RPMI8226 (cell line): ENCODE results near the gene MPC1.

Source experiments
- DNase-seq: peaks from one replicate; pipeline ENCODE4 v3.0.0-alpha.2; 2015

MPC1 gene

DNA sequence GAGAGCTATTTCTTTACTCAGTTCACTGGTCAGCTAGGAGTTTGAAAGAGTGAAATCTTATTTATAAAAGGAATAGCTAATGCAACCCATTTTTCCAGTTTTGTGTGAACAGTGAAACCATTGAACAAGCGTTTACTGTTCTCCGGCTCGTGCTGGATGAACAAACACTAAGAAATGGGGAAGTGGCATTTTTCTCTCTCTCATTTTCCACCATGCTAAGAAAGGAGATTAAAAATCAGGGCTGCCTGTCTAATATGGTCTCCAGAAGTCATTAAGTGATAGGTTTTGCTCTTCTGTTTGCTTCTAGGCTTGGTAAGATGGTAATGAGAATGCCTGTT is 39.6 kb downstream of the MPC1 start:
- DNase-seq = peak; percentile 70

GRCh38 chr6:166342349-166343149 is 40.2 kb downstream of the MPC1 start, which contains the start of gene SFT2D1:
TSS of gene SFT2D1 (minus strand) at chr6:166342545. CDS start at chr6:166342481, 64 bp downstream.
- DNase-seq = peak; percentile 88

GRCh38 chr6:166341977-166342348 is 40.8 kb downstream of the MPC1 start:
- no peak for DNase-seq

- no peak for DNase-seq
Observed at GRCh38 chr6:166341464-166341863, 41.3 kb downstream of the MPC1 start.

GRCh38 chr6:166338854-166339253 is 43.9 kb downstream of the MPC1 start:
- DNase-seq = no peak

DNA sequence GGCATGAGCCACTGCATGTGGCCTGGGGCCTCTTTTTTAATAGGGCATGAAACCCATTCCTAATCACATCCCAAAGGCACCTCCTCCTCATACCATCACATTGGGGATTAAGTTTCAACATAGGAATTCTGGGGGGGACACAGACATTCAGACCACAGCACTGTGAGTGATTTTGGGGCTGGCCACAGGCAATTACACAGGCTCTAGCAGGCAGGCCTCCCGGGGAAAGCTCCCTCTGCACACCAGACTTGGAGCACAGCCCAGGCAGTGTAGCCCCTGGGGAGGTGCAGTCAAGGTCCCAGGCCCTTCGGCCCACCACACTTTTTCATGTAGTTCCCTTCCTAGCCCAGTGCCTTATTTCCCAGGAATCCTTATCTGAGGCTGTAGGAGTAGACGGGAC is 45.9 kb downstream of the MPC1 start:
- DNase-seq = no peak

DNA sequence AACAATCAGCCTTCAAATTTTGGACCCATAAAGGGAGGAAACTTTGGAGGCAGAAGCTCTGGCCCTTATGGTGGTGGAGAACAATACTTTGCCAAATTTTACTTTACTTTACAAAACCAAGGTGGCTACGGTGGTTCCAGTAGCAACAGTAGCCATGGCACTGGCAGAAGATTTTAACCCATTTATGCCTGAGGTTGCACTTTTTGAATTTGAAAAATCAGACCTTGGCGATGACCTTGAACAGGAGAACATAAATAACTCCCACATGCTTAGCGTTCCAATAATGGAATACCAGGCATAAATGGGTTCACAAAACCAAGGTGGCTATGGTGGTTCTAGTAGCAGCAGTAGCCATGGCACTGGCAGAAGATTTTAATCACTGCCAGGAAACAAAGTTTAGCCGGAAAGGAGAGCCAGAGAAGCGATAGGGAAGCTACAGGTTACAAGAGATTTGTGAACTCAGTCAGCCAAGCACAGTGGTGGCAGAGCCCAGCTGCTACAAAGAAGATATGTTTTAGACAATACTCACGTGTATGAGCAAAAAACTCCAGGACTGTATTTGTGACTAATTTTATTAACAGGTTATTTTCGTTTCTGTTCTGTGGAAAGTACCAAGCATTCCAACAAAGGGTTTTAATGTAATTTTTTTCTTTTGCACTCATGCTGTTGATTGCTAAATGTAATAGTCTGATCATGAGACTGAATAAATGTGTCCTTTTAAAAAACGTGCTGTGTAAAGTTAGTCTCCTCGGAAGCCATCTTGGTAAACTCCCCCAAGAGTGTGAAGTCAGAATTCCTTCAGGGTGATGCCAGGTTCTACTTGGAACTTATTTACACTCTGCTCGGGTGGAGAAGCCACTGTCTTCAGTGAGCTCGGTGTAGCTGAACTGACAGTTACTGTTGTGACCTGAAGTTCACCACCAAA is 47.1 kb downstream of the MPC1 start:
- DNase-seq = no peak

DNA sequence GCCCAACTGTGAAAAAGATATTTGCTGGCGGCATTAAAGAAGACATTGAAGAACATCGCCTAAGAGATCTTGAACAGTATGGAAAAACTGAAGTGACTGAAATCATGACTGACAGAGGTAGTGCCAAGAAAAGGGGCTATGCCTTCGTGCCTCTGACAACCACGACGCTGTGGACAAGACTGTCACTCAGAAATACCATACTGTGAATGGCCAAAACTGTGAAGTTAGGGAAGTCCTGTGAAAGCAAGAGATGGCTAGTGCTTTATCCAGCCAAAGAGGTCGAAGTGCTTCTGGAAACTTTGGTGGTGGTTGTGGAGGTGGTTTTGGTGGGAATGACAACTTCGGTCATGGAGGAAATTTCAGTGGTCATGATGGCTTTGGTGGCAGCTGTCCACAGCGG is 47.9 kb downstream of the MPC1 start:
- DNase-seq = no peak

DNA sequence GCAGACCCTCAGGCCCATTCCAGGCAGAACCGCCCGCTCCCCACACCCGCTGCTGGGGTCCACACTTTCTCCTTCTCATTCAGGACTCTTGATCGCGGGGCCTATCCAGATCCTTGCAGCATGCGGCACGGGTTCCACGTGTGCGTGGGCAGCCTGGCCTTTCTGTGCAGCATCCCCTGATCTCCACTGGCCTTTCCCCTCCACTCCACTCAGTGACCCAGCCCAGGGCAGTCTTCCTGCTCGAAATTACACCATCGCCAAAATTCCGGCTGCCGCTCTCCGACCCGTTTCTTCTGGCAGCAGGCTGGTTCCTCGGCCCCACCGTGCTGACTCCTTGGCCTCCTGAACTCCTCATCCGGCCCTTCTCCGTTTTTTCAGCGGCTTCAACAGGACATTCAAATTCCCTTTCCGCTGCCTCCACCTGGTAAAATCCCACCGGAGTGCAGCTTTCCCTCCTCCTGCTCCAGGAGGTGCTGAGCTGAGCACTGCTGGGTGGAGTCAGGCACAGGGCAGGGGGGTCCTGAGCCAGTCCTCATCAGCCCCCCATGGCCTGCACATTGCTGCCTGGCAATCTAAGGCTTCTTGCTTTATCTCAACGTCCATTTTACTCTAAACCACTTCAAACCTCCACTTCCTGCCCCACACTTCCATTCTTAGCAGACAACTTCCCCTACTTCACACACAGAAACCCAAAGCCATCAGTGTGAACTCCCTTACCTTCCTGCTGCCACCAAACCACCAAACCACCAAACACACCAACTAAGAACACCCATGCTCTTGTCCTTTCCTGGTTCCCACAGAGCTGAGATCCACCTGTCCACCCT is 49.4 kb downstream of the MPC1 start:
- DNase-seq = no peak

- DNase-seq = no peak
Observed at GRCh38 chr6:166331503-166332415, 51.0 kb downstream of the MPC1 start.

DNA sequence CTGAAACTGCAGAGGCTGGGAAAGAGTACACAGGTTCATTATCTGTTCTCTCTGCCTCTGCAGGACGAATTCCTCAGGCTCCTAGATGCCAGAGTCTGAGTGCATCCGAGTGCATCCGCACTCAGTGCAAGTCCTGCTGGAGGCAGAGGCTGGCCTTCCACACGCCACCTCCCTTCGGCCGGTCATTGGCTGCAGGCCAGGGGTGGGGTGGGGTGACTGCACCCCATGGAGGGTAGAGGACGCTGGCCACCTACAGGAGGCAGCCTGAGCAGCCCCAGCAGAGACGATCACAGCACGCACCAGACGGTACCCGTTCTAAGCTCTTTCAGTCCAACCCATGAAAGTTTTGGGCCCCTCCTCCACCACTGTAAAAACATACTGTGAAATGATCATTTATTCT is 52.1 kb downstream of the MPC1 start:
- no peak for DNase-seq

DNA sequence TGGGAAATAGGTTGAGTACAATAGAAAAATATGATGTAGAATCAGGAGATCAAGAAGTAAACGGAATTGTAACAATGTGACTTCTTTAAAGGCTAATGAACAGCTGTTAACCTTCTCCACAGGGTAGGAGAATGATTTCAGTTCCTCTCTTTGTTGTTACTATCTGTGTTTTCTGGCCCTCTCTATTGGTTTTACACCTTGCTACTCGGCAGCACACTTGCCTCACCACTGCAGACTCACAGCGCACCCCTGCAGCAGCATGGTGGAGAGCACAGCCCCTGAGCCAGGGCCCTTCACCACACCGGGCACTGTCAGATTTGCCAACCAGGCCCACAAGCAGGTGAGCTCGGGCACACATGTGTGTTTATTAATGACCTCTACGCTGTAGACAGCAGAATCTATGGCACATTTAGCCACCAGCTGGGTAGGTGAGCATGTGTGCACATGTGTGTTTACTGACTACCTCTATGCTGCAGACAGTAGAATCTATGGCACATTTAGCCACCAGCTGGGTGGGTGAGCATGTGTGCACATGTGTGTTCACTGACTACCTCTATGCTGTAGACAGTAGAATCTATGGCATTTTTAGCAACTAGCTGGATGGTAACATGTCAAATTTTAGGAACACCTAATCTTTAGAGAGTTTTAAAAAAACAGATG is 57.2 kb downstream of the MPC1 start:
- DNase-seq = no peak

GRCh38 chr6:166323395-166323794 is 59.3 kb downstream of the MPC1 start:
- DNase-seq = no peak

GRCh38 chr6:166318649-166319600 is 63.8 kb downstream of the MPC1 start:
- no peak for DNase-seq

- no peak for DNase-seq
Observed at GRCh38 chr6:166318227-166318626, 64.5 kb downstream of the MPC1 start.

DNA sequence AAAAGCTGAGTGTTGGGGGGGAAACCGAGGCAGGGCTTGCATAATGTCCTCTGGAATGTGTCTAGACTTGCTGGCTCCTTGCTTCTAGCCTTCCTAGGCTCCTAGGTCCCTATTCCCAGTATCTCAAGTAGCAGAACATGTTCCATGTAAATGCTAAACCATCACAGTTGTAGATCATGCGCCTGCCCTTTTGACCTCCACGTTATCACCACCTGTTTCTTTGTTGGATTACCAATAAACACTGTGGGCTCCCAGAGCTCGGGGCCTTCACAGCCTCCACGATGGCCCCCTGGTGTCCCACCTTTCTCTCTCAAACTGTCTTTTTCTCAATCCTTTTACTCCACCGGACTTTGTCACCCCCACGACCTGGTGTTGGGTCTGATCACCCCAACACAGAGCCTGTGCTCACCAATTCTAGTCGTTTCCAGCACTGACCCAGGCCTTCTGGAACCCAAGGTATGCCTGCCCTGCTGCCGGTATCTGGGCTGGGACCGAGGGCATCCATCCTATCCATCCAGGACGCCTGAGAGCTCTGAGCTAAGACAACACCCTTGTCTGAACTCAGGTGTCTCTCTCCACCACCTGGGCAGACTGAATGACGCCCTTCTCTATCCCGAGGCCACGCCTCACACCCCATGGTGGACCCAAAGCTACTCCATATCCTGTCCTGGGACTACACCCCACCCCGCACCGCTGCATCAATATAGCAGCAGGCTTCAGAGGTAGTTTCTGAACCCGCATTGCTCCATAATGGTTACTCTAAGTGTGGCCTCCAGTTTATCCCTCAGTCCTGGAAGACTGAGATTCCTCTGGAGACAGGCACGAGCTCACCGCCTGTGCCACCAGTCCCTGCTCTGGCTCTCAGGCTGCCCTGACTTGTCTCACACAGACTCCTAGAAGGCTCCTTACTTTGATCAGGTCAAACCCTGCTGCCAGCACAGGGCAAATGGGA is 65.2 kb downstream of the MPC1 start:
- DNase-seq = no peak

GRCh38 chr6:166315436-166315835 is 67.3 kb downstream of the MPC1 start:
- no peak for DNase-seq
